Nephron progenitor cell (in vitro differentiated cells): ENCODE measurements around the gene COQ9.

Experiments
- DNase-seq: peaks from one replicate; pipeline ENCODE4 v3.0.0; 2021
- H3K27ac Mint-ChIP-seq: 2 replicates; pipeline ENCODE4 v1.8.0; 2021; ENCODE audit warnings: mild to moderate bottlenecking, moderate library complexity, mixed read lengths
- H3K27me3 Mint-ChIP-seq: 2 replicates; pipeline ENCODE4 v1.8.0; 2021; ENCODE audit warnings: mild to moderate bottlenecking, low read depth, mixed read lengths; ENCODE audit not compliant: poor library complexity
- H3K36me3 Mint-ChIP-seq: 2 replicates; pipeline ENCODE4 v1.8.0; 2021; ENCODE audit warnings: low read depth, mixed read lengths
- H3K4me1 Mint-ChIP-seq: 2 replicates; pipeline ENCODE4 v1.8.0; 2021; ENCODE audit warnings: mixed read lengths
- H3K4me3 Mint-ChIP-seq: 2 replicates; pipeline ENCODE4 v1.8.0; 2021; ENCODE audit warnings: mild to moderate bottlenecking, moderate library complexity, mixed read lengths
- H3K9me3 Mint-ChIP-seq: 2 replicates; pipeline ENCODE4 v1.8.0; 2021; ENCODE audit warnings: mild to moderate bottlenecking, moderate library complexity, mixed read lengths
- CTCF ChIP-seq: fragments of 200-600 bp; sonication (generic); IDR thresholded peaks from 2 replicates; pipeline ENCODE4 v1.5.0; 2021; ENCODE audit warnings: antibody characterized with exemption

The COQ9 gene

DNA sequence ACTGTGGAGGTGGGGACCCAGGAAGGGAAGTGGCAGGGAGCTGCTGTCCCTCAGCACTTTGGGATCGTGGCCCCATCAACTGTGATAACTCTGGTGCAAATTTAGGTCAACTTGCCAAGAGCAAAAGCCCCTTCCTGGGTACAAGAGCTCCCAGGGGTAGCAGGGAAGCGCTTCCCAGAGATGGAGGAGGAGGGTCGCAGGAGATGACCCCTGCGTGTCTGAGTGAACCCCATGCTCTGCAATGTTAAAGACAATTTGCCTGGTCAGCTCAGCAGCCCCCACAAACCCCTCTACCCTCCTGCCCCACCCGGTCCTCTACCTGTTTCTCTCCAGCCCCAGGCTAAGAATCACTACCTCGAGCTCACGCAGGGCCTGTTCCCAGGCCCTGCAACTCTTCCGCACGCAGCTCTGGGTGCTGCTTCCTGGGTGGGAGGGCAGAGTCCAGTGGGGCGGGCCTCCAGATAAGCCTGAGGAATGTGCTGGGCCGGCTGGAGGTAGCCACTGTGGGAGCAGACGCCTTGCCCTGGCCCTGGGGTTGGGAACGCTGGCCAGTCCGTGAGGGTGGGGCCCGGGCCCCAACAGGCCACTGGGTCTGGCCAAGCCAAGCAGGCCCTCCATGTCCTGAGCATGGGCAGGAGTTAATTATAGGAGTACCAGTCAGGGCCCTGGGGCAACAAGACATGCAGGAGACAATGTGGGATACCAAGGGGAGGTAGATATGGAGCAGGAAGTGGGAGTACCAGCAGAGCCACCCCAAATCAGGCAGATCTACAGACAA is 32.9 kb downstream of the COQ9 start:
- no peak for TF ChIP-seq CTCF
- Mint-ChIP-seq H3K36me3 (no peaks in the 10 kb centered on the region), H3K4me1 (peaks cover 60% of the 10 kb centered on the region), H3K27me3 (peaks cover 7% of the 10 kb centered on the region), H3K27ac (no peak overlapping the region), H3K4me3 (peak overlapping the region; percentile 86), H3K9me3 (no peaks in the 10 kb centered on the region)
- DNase-seq, result peak; percentile 33

- Mint-ChIP-seq H3K27me3 (peaks cover 7% of the 10 kb centered on the region), H3K36me3 (no peaks in the 10 kb centered on the region), H3K27ac (no peak overlapping the region), H3K4me1 (peaks cover 65% of the 10 kb centered on the region), H3K9me3 (no peaks in the 10 kb centered on the region), H3K4me3 (no peak overlapping the region)
- no peak for DNase-seq
- TF ChIP-seq CTCF, result no peak
Measured at GRCh38 chr16:57480754-57481230, 33.5 kb downstream of the COQ9 start.

DNA sequence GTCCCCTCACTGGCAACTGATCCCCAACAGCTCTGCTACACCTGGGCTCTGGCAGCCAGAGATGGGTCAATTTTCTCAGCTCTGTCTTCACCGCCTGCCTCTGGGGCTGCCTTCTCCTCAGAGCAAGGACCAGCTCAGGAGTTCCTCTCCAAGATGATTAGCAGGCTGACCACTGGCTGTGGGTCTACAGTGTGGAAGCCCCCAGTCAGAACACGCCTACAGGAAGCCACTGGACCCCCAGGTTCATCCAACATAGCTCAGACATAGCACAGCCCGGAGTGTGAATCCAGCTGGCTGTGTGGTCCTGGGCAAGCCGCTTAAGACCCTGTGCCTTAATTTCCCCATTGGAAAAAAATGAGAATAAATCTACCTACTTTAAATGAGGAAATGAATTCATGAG is 34.1 kb downstream of the COQ9 start:
- Mint-ChIP-seq H3K4me1 (peaks cover 61% of the 10 kb centered on the region), H3K36me3 (no peaks in the 10 kb centered on the region), H3K9me3 (no peaks in the 10 kb centered on the region), H3K27ac (no peak overlapping the region), H3K4me3 (no peak overlapping the region), H3K27me3 (peaks cover 7% of the 10 kb centered on the region)
- TF ChIP-seq CTCF, result no peak
- DNase-seq, result no peak

DNA sequence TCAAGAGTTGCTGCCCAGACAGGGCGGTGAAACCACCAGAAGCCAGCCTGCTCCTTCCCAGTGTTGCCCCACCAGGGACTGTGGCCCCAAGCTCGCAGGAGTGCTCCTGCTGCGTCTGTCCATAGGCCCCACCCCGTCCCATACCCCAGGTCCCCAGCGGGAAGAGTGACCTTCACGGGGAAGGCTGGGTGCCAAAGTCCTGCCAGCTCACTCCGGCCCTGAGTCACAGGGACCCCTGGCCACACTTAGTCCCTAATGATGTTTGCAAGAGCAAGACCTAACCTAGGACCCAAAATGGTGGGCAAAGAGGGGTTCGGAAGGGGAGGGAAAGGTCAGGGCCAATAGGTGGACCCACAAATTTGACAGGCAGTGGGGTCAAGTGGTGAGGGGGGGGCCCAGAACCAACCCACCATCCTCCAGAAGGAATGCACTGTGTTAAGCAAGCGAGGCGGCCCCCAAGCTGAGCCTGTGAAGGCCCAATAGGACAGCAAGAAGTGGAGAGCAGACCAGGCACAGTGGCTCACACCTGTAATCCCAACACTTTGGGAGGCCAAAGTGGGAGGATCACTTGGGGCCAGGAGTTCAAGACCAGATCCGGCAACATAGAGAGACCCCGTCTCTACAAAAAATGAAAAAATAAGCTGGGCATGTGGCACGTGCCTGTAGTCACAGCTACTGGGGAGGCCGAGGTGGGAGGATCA is 35.7 kb downstream of the COQ9 start:
- H3K36me3 Mint-ChIP-seq, result no peaks in the 10 kb centered on the region
- peaks cover 7% of the 10 kb centered on the region for H3K27me3 Mint-ChIP-seq
- TF ChIP-seq CTCF, result no peak
- H3K4me3 Mint-ChIP-seq, result no peak overlapping the region
- H3K9me3 Mint-ChIP-seq, result no peaks in the 10 kb centered on the region
- peaks cover 62% of the 10 kb centered on the region for H3K4me1 Mint-ChIP-seq
- no peak for DNase-seq
- H3K27ac Mint-ChIP-seq, result no peak overlapping the region

GRCh38 chr16:57483725-57484514 is 36.6 kb downstream of the COQ9 start:
- no peak overlapping the region for H3K4me3 Mint-ChIP-seq
- no peak for DNase-seq
- peaks cover 2% of the 10 kb centered on the region for H3K27me3 Mint-ChIP-seq
- no peak overlapping the region for H3K27ac Mint-ChIP-seq
- no peaks in the 10 kb centered on the region for H3K9me3 Mint-ChIP-seq
- peaks cover 53% of the 10 kb centered on the region for H3K4me1 Mint-ChIP-seq
- H3K36me3 Mint-ChIP-seq, result no peaks in the 10 kb centered on the region
- no peak for TF ChIP-seq CTCF
